ENCODE results near the gene UNCX.
"Not testable (repeated sequence)": the region's sequence is repeated elsewhere in the genome, so short reads cannot be mapped to it uniquely, and the experiment has no call there.

UNCX gene

GRCh38 chr7:1279895-1280294, 47.2 kb downstream of the UNCX start:
- DNase-seq: not testable (repeated sequence)

GRCh38 chr7:1281068-1281467, 48.4 kb downstream of the UNCX start:
- no peak for DNase-seq

DNA sequence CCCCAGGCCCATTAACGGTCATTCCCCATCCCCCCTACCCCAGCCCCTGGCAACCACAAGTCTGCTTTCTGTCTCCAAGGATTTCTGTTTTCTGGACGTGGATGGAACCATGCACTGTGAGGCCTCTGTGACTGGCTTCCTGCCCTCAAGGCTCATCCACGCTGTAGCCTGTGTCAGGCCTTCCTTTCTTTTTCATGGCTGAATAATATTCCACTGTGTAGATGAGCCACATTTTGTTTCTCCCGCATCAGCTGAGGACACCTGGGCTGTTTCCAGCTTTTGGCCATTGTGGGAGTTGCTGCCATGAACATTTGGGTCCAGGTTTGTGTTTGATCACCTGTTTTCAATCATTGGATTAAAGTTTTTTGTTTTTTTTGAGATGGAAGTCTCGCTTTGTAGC, 50.0 kb downstream of the UNCX start:
- no peak for DNase-seq

DNA sequence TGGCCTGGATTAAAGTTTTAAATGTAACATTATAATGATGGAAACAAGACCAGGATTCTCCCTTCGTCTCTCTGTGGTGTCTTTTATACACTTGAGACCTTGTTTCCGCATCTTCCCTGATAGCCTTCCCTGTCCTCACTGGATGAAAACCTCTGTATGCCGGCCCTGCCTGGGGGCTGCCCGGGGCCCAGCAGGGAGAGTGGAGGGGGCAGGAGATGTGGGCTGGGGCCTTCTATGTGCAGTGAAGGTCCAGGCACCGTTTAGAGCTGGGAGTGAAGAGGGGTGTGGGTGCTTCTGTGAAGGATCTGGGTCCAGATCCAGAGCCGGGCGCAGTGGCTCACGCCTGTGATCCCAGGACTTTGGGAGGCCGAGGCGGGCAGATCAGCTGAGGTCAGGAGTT, 50.7 kb downstream of the UNCX start:
- no peak for DNase-seq

- no peak for DNase-seq
Observed at GRCh38 chr7:1283941-1284742, 51.5 kb downstream of the UNCX start.

DNA sequence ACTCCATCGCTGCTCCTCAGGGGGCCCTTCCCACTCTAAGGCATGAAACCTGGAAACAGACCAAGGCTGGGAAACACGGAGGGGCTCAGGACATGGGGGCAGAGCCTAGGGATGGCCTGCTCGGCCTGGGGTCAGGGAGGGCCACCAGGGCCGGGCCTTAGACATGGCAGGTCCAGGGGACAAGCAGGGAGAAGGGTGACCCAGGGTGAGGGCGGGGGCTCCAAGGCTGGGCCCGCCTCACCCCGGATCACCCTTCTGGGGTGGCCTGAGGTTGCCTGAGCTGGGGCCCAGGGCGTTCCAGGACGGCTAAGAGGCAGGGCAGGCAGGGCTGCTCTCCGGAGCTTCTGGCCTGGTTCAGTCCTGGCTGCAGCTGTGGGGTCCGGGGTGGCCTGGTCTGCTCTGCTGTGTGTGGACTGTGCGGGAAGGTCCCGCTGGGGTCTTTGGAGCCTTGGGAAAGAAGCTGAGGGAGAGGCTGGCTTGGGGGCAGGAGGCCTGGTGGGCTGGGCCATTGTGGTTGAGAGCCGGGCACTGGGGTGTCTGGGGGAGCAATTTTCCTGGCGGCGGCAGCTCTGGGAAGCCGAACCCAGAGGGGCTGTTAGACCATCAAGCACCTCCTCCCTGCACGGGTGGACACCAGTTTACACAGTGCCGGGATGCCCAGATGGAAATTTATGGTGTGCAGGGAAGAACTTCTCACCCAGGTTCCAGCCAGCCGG, 52.2 kb downstream of the UNCX start:
- DNase-seq: no peak

GRCh38 chr7:1285556-1286301, 53.1 kb downstream of the UNCX start:
- DNase-seq: no peak
